HK-2 (cell line): ENCODE data around the gene HBEGF.

ENCODE experiments used
- DNase-seq: peaks from one replicate; pipeline ENCODE4 v3.0.0-alpha.2; 2018; ENCODE audit not compliant: unreplicated experiment

The HBEGF gene

GRCh38 chr5:140346348-140347221, at the start of gene HBEGF:
Gene HBEGF, minus strand, starts transcription at chr5:140346603. Its CDS starts 275 bp downstream, at chr5:140346328.
- peak; percentile 81 for DNase-seq

GRCh38 chr5:140393738-140394137, 47.3 kb upstream of the HBEGF start:
- no peak for DNase-seq

GRCh38 chr5:140391732-140392131, 45.3 kb upstream of the HBEGF start:
- no peak for DNase-seq

GRCh38 chr5:140391312-140391711, 44.9 kb upstream of the HBEGF start:
- no peak for DNase-seq

- no peak for DNase-seq
Measured at GRCh38 chr5:140388052-140388451, 41.6 kb upstream of the HBEGF start.

- no peak for DNase-seq
Measured at GRCh38 chr5:140383300-140383699, 36.9 kb upstream of the HBEGF start.

GRCh38 chr5:140382866-140383265, 36.5 kb upstream of the HBEGF start:
- DNase-seq: no peak

GRCh38 chr5:140381972-140382371, 35.6 kb upstream of the HBEGF start:
- no peak for DNase-seq

GRCh38 chr5:140381351-140381750, 34.9 kb upstream of the HBEGF start:
- no peak for DNase-seq

GRCh38 chr5:140372971-140373487, 26.6 kb upstream of the HBEGF start:
- DNase-seq: peak; percentile 41

GRCh38 chr5:140371356-140372151, 25.2 kb upstream of the HBEGF start:
- no peak for DNase-seq

GRCh38 chr5:140367256-140368013, 21.0 kb upstream of the HBEGF start:
- no peak for DNase-seq

GRCh38 chr5:140366589-140367255, 20.3 kb upstream of the HBEGF start:
- no peak for DNase-seq

GRCh38 chr5:140365941-140366340, 19.5 kb upstream of the HBEGF start:
- no peak for DNase-seq

GRCh38 chr5:140365282-140365681, 18.9 kb upstream of the HBEGF start:
- DNase-seq: no peak

GRCh38 chr5:140364472-140364765, 18.0 kb upstream of the HBEGF start:
- no peak for DNase-seq

GRCh38 chr5:140363631-140364471, 17.4 kb upstream of the HBEGF start:
- DNase-seq: no peak

- peak; percentile 78 for DNase-seq
Measured at GRCh38 chr5:140362875-140363630, 16.6 kb upstream of the HBEGF start.

- DNase-seq: no peak
Measured at GRCh38 chr5:140362311-140362710, 15.9 kb upstream of the HBEGF start.

GRCh38 chr5:140361901-140362300, 15.5 kb upstream of the HBEGF start:
- DNase-seq: no peak
